H1 (cell line): ENCODE measurements around the gene TM9SF1.

Source experiments
- ATF3 ChIP-seq: IDR thresholded peaks from 2 replicates; pipeline ENCODE4 v1.6.1; 2011; ENCODE audit warnings: low read depth, mild to moderate bottlenecking, low read length; ENCODE audit not compliant: insufficient read depth
- BCL11A ChIP-seq, 2 experiments: IDR thresholded peaks; one replicate each; pipeline ENCODE4 v1.6.1; 2011; ENCODE audit warnings: low read depth in 2 of 2, low read length in 2 of 2, mild to moderate bottlenecking in 2 of 2
- BRCA1 ChIP-seq: IDR thresholded peaks from 2 replicates; pipeline ENCODE4 v1.6.1; 2012; ENCODE audit warnings: low read depth, low read length, improper control_type of control experiment
- TF ChIP-seq, protein P1 (sequence below), 3 experiments: IDR thresholded peaks; 1 replicate in 2 of 3; 2 replicates in 1 of 3; pipeline versions ENCODE4 v1.5.1 to v1.6.1; 2011; ENCODE audit warnings: low read length in 3 of 3, mild to moderate bottlenecking in 3 of 3, inconsistent platforms in 2 of 3, low read depth in 1 of 3, moderate library complexity in 1 of 3; ENCODE audit not compliant: insufficient read depth in 1 of 3; ENCODE audit errors: control extremely low read depth in 1 of 3

DNA sequence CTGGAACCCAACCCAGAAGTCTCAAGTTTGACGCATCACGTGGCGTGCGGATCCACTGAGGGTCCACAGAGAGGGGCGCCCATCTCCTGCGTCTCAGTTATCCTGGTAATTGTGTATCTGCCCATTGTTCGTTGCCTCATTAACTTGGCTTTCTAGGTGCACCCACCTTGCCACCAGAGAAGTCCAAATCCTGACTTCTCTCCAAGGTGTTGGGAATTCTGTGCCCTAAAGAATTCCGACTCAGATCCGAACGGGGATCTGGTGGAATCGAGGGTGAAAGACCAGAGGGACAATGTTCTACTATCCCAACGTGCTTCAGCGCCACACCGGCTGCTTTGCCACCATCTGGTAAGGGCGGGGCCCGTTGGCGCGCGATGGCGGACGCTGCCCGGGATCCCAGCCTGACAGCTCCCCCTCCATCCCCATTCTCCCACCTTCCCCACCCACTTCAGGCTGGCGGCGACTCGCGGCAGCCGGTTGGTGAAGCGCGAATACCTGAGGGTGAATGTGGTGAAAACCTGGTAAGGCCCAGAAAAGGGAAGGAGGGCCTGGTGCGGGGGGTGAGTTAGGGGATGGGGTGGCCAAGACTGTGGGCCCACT is 22.9 kb downstream of the TM9SF1 start:
- TF ChIP-seq, protein P1, sequence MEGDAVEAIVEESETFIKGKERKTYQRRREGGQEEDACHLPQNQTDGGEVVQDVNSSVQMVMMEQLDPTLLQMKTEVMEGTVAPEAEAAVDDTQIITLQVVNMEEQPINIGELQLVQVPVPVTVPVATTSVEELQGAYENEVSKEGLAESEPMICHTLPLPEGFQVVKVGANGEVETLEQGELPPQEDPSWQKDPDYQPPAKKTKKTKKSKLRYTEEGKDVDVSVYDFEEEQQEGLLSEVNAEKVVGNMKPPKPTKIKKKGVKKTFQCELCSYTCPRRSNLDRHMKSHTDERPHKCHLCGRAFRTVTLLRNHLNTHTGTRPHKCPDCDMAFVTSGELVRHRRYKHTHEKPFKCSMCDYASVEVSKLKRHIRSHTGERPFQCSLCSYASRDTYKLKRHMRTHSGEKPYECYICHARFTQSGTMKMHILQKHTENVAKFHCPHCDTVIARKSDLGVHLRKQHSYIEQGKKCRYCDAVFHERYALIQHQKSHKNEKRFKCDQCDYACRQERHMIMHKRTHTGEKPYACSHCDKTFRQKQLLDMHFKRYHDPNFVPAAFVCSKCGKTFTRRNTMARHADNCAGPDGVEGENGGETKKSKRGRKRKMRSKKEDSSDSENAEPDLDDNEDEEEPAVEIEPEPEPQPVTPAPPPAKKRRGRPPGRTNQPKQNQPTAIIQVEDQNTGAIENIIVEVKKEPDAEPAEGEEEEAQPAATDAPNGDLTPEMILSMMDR (IDR thresholded peaks at IDR 0.05; ENCODE audit: control extremely low read depth in 1 of 3, insufficient read depth in 1 of 3, low read depth in 1 of 3, low read length in 3 of 3) = no peak
- TF ChIP-seq BCL11A (IDR thresholded peaks at IDR 0.05; ENCODE audit: low read depth in 2 of 2, low read length in 2 of 2) (no peak), ATF3 (no peak), BRCA1 (no peak)
